Stimulated activated CD4-positive, alpha-beta T cell treated with anti-CD3 and anti-CD28 coated beads, Interleukin-1b, Interleukin-23, amount 100 ng/mL, for 24 hours (primary cell): ENCODE results near the gene ABCA7.

ENCODE experiments used
- DNase-seq, 4 experiments: peaks; one replicate each; pipeline ENCODE4 v3.0.0-alpha.2; 2020; ENCODE audit warnings: low read depth in 4 of 4, low spot score in 1 of 4

The ABCA7 gene

GRCh38 chr19:1086613-1087012, 46.7 kb downstream of the ABCA7 start:
- DNase-seq = no peak

- DNase-seq = no peak
These were observed 48.0 kb downstream of the ABCA7 start for GRCh38 chr19:1087813-1088415.

GRCh38 chr19:1088416-1089010, 48.6 kb downstream of the ABCA7 start:
- no peak for DNase-seq

GRCh38 chr19:1089126-1089771, 49.3 kb downstream of the ABCA7 start:
- DNase-seq = no peak

GRCh38 chr19:1089891-1090290, 50.0 kb downstream of the ABCA7 start:
- no peak for DNase-seq

GRCh38 chr19:1090731-1091543, 51.0 kb downstream of the ABCA7 start:
- no peak for DNase-seq

GRCh38 chr19:1091544-1092175, 51.8 kb downstream of the ABCA7 start:
- no peak for DNase-seq

GRCh38 chr19:1093330-1093729, 53.4 kb downstream of the ABCA7 start:
- DNase-seq = no peak

- no peak for DNase-seq
These were observed 54.1 kb downstream of the ABCA7 start for GRCh38 chr19:1093811-1094553.

GRCh38 chr19:1094655-1094977, 54.7 kb downstream of the ABCA7 start:
- DNase-seq = no peak

GRCh38 chr19:1094978-1095701, 55.2 kb downstream of the ABCA7 start, which contains the start of gene POLR2E:
TSS of gene POLR2E (minus strand) at chr19:1095375. CDS start at chr19:1095315, 60 bp downstream.
- peak; percentile 94 to 98 (median 96) for DNase-seq

- DNase-seq = no peak
These were observed 57.9 kb downstream of the ABCA7 start for GRCh38 chr19:1097810-1098176.

GRCh38 chr19:1098177-1099051, 58.5 kb downstream of the ABCA7 start:
- no peak for DNase-seq

- DNase-seq = no peak
These were observed 61.4 kb downstream of the ABCA7 start for GRCh38 chr19:1101337-1101698.

- DNase-seq = no peak
These were observed 62.7 kb downstream of the ABCA7 start for GRCh38 chr19:1102407-1103131.

- DNase-seq = no peak
These were observed 63.3 kb downstream of the ABCA7 start for GRCh38 chr19:1103132-1103707.

GRCh38 chr19:1103708-1104310, 63.9 kb downstream of the ABCA7 start, which contains the start of gene GPX4:
TSS of gene GPX4 (plus strand) at chr19:1103994. CDS start at chr19:1104044, 50 bp downstream.
- DNase-seq = peak; percentile 92 to 98 (median 96)
